ENCODE results near the gene ANKRD61.
"Not testable (repeated sequence)": the region's sequence is repeated elsewhere in the genome, so short reads cannot be mapped to it uniquely, and the experiment has no call there.

Gene ANKRD61

GRCh38 chr7:6030988-6031387 lies at the start of gene ANKRD61:
Gene ANKRD61, plus strand, starts transcription at chr7:6031376. Its CDS starts 0 bp downstream, at chr7:6031376.
- Histone ChIP-seq H3K79me2 (ENCODE audit: control insufficient read depth, low read length) (peaks cover 9% of the 10 kb centered on the region), H3K27ac (ENCODE audit: low read depth, low read length) (no peak within 1 kb of the TSS), H3K4me2 (ENCODE audit: low read length) (no peak within 1 kb of the TSS), H3K9me2 (replicated peaks; ENCODE audit: control insufficient read depth, low read length) (no peaks in the 10 kb centered on the region), H4K20me1 (ENCODE audit: control insufficient read depth, insufficient read depth, low read depth, low read length) (peaks cover 15% of the 10 kb centered on the region), H3K36me3 (ENCODE audit: control insufficient read depth, low read length) (peaks cover 87% of the 10 kb centered on the region), H3K27me3 (ENCODE audit: control insufficient read depth, low read length) (no peaks in the 10 kb centered on the region), H3K9me3 (ENCODE audit: control insufficient read depth, insufficient read depth, low read length) (no peaks in the 10 kb centered on the region), H3K4me3 (ENCODE audit: low read length) (no peak within 1 kb of the TSS), H3K4me1 (ENCODE audit: control insufficient read depth, low read length) (peaks cover 11% of the 10 kb centered on the region), H3F3A (ENCODE audit: control insufficient read depth, insufficient read depth) (peaks cover 15% of the 10 kb centered on the region; the same call in 1 of the 2 replicates)
- TF ChIP-seq EZH2phosphoT487 (IDR thresholded peaks at IDR 0.05; ENCODE audit: borderline replicate concordance, low read length) = no peak
- TF ChIP-seq CTCF (IDR thresholded peaks at IDR 0.05; ENCODE audit: low read depth, low read length, poor library complexity, severe bottlenecking) = no peak

- H3K9me2 ChIP-seq (replicated peaks; ENCODE audit: control insufficient read depth, low read length); H3K9me3 ChIP-seq (ENCODE audit: control insufficient read depth, insufficient read depth, low read length); H3K27ac ChIP-seq (ENCODE audit: low read depth, low read length); H3F3A ChIP-seq (ENCODE audit: control insufficient read depth, insufficient read depth); H3K4me3 ChIP-seq (ENCODE audit: low read length); H4K20me1 ChIP-seq (ENCODE audit: control insufficient read depth, insufficient read depth, low read depth, low read length); H3K4me2 ChIP-seq (ENCODE audit: low read length); H3K27me3 ChIP-seq (ENCODE audit: control insufficient read depth, low read length); H3K4me1 ChIP-seq (ENCODE audit: control insufficient read depth, low read length): not testable (repeated sequence)
- H3K79me2 ChIP-seq (ENCODE audit: control insufficient read depth, low read length) = peaks cover 10% of the 10 kb centered on the region
- H3K36me3 ChIP-seq (ENCODE audit: control insufficient read depth, low read length) = peaks cover 49% of the 10 kb centered on the region
These were observed 44.1 kb upstream of the ANKRD61 start for GRCh38 chr7:5987061-5987460.

GRCh38 chr7:5997210-5997808 lies 33.9 kb upstream of the ANKRD61 start:
- H3K27me3 ChIP-seq (ENCODE audit: control insufficient read depth, low read length) = no peaks in the 10 kb centered on the region
- no peak overlapping the region for H3K27ac ChIP-seq (ENCODE audit: low read depth, low read length)
- H4K20me1 ChIP-seq (ENCODE audit: control insufficient read depth, insufficient read depth, low read depth, low read length) = no peaks in the 10 kb centered on the region
- TF ChIP-seq EZH2phosphoT487 (IDR thresholded peaks at IDR 0.05; ENCODE audit: borderline replicate concordance, low read length) (no peak), CTCF (IDR thresholded peaks at IDR 0.05; ENCODE audit: low read depth, low read length, poor library complexity, severe bottlenecking) (peak; percentile 87)
- H3K9me2 ChIP-seq (replicated peaks; ENCODE audit: control insufficient read depth, low read length) = no peaks in the 10 kb centered on the region
- H3K36me3 ChIP-seq (ENCODE audit: control insufficient read depth, low read length) = peaks cover 77% of the 10 kb centered on the region
- peaks cover 8% of the 10 kb centered on the region for H3F3A ChIP-seq (ENCODE audit: control insufficient read depth, insufficient read depth)
- no peaks in the 10 kb centered on the region for H3K4me1 ChIP-seq (ENCODE audit: control insufficient read depth, low read length)
- no peak overlapping the region for H3K4me2 ChIP-seq (ENCODE audit: low read length)
- H3K79me2 ChIP-seq (ENCODE audit: control insufficient read depth, low read length) = no peaks in the 10 kb centered on the region
- no peak overlapping the region for H3K4me3 ChIP-seq (ENCODE audit: low read length)
- H3K9me3 ChIP-seq (ENCODE audit: control insufficient read depth, insufficient read depth, low read length) = no peaks in the 10 kb centered on the region

- Histone ChIP-seq H4K20me1 (ENCODE audit: control insufficient read depth, insufficient read depth, low read depth, low read length) (no peaks in the 10 kb centered on the region), H3F3A (ENCODE audit: control insufficient read depth, insufficient read depth) (peaks cover 17% of the 10 kb centered on the region), H3K4me2 (ENCODE audit: low read length) (peak overlapping the region; percentile 68), H3K36me3 (ENCODE audit: control insufficient read depth, low read length) (peaks cover 49% of the 10 kb centered on the region), H3K27me3 (ENCODE audit: control insufficient read depth, low read length) (no peaks in the 10 kb centered on the region), H3K27ac (ENCODE audit: low read depth, low read length) (peak overlapping the region; percentile 77), H3K9me3 (ENCODE audit: control insufficient read depth, insufficient read depth, low read length) (no peaks in the 10 kb centered on the region), H3K9me2 (replicated peaks; ENCODE audit: control insufficient read depth, low read length) (no peaks in the 10 kb centered on the region), H3K4me1 (ENCODE audit: control insufficient read depth, low read length) (peaks cover 28% of the 10 kb centered on the region), H3K79me2 (ENCODE audit: control insufficient read depth, low read length) (peaks cover 65% of the 10 kb centered on the region), H3K4me3 (ENCODE audit: low read length) (peak overlapping the region; percentile 88)
- TF ChIP-seq EZH2phosphoT487 (IDR thresholded peaks at IDR 0.05; ENCODE audit: borderline replicate concordance, low read length) = no peak
These were observed 23.8 kb upstream of the ANKRD61 start for GRCh38 chr7:6007386-6007785.

- H3K27me3 ChIP-seq (ENCODE audit: control insufficient read depth, low read length); H3K9me2 ChIP-seq (replicated peaks; ENCODE audit: control insufficient read depth, low read length); H3K9me3 ChIP-seq (ENCODE audit: control insufficient read depth, insufficient read depth, low read length); H4K20me1 ChIP-seq (ENCODE audit: control insufficient read depth, insufficient read depth, low read depth, low read length): not testable (repeated sequence)
- H3K79me2 ChIP-seq (ENCODE audit: control insufficient read depth, low read length) = peaks cover 71% of the 10 kb centered on the region
- H3K4me3 ChIP-seq (ENCODE audit: low read length) = peak overlapping the region; percentile 88
- peak overlapping the region; percentile 77 for H3K27ac ChIP-seq (ENCODE audit: low read depth, low read length)
- peaks cover 52% of the 10 kb centered on the region for H3K36me3 ChIP-seq (ENCODE audit: control insufficient read depth, low read length)
- H3K4me2 ChIP-seq (ENCODE audit: low read length) = peak overlapping the region; percentile 68
- peaks cover 28% of the 10 kb centered on the region for H3K4me1 ChIP-seq (ENCODE audit: control insufficient read depth, low read length)
- peaks cover 17% of the 10 kb centered on the region for H3F3A ChIP-seq (ENCODE audit: control insufficient read depth, insufficient read depth)
These were observed 23.2 kb upstream of the ANKRD61 start for GRCh38 chr7:6007835-6008590.

All from DOHH2 (cell line).